Fibroblast of villous mesenchyme (primary cell): ENCODE measurements around the gene HS3ST3A1. TPM values are rescaled to one million over a fixed set of nuclear protein-coding genes. Genes with fewer than 3 reads are reported as not detected.

Experiments
- DNase-seq: peaks from one replicate; pipeline ENCODE4 v3.0.0-alpha.2; 2010; ENCODE audit warnings: low read depth
- H3K4me3 ChIP-seq: 2 replicates; pipeline ENCODE4 v1.5.1; 2011; ENCODE audit warnings: low read depth, mild to moderate bottlenecking, low read length
- total RNA-seq: library from RNA; depleted of rRNA; stranded (reverse); fragments of >200 nt; gene quantifications from 2 replicates; pipeline ENCODE4 v1.2.3, GENCODE V29; 2012
- TF ChIP-seq, protein P1 (sequence below): IDR thresholded peaks from 2 replicates; pipeline ENCODE4 v1.5.1; 2012; ENCODE audit warnings: low read depth, mild to moderate bottlenecking, low read length; ENCODE audit not compliant: insufficient read depth

HS3ST3A1 gene
- total RNA-seq, 1 donor: 13.8 TPM

DNA sequence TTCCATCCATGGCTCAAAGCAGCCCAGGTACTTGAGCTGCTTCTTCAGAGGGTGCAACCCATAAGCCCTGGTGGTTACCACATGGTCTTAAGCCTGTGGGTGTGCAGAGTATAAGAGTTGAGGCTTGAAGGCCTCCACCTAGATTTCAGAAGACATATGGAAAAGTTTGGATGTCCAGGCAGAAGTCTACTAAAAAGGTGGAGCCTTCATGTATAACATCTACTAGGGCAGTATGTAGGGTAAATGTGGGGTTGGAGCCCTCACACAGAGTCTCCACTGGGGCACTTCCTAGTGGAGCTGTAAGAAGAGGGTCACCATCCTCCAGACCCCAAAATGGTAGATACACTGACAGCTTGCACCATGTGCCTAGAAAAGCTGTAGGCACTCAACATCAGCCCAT, 120.9 kb downstream of the HS3ST3A1 start:
- DNase-seq: no peak
- TF ChIP-seq, protein P1, sequence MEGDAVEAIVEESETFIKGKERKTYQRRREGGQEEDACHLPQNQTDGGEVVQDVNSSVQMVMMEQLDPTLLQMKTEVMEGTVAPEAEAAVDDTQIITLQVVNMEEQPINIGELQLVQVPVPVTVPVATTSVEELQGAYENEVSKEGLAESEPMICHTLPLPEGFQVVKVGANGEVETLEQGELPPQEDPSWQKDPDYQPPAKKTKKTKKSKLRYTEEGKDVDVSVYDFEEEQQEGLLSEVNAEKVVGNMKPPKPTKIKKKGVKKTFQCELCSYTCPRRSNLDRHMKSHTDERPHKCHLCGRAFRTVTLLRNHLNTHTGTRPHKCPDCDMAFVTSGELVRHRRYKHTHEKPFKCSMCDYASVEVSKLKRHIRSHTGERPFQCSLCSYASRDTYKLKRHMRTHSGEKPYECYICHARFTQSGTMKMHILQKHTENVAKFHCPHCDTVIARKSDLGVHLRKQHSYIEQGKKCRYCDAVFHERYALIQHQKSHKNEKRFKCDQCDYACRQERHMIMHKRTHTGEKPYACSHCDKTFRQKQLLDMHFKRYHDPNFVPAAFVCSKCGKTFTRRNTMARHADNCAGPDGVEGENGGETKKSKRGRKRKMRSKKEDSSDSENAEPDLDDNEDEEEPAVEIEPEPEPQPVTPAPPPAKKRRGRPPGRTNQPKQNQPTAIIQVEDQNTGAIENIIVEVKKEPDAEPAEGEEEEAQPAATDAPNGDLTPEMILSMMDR: no peak
- H3K4me3 ChIP-seq: no peak overlapping the region

DNA sequence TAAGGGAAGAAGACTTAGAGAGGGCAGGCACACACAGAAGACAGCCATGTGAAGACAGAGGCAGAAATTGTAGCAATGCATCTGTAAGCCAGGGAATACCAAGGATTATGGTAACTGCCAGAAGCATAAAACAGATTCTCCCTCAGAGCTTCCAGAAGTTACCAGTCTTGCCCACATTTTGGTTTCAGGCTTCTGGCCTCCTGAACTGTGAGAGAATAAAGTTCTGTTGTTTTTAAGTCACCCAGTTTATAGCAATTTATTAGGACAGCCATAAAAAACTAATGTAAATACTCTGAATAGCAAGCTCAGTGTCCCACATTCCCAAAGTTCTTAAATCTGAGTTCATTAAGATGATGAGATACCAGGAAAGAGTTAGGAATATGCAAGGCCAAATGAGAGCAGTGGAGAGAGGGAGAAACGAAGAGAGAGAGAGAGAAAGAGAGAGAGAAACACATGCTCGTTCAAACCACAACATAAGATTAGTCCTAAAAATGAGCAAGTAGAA, 123.4 kb downstream of the HS3ST3A1 start:
- peak; percentile 93 for DNase-seq
- no peak overlapping the region for H3K4me3 ChIP-seq
- TF ChIP-seq, protein P1: no peak

DNA sequence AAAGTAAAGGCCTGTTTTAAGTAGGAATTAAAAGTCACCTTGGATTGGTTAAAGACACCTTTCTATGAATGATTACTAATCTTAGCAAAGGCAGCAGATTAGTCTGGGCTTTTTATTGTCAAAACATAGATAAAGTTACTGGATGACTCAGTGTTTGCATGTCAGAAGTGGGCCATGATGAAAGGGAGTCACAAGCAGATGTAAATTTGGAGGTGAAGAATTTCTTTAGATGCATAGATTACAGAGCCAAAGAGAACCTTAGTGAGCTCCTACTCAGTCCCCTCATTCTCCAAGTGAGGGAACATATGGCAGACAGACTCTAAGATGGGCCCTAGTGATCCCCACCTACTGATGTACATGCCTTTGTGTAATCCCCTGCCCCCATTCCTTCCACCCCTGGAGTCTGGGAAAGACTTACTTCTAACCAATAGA, 124.5 kb downstream of the HS3ST3A1 start:
- DNase-seq: peak; percentile 92
- TF ChIP-seq, protein P1: no peak

DNA sequence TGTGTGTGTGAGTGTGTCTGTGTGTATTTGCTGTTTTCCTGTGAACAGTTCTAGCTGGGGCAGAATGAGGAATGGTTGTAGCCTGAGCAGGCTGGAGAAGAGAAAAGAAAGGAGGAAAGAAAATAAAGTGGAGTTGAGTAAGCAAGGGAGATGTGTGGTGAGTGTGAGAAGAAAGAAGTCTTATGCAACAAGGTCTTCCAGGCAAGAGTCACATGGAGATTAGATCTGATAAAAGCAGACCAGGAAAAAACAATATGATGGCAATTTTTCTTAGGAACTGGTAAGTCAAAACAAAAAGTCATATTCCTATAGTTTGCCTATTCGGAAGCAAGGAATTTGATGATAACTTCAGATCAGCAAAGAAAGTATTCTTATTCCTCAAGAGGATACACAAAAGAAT, 125.0 kb downstream of the HS3ST3A1 start:
- TF ChIP-seq, protein P1: no peak
- H3K4me3 ChIP-seq: no peak overlapping the region
- DNase-seq: peak; percentile 87

More for the DNA sequence above, 124.5 kb downstream of the HS3ST3A1 start:
- no peak overlapping the region for H3K4me3 ChIP-seq

DNA sequence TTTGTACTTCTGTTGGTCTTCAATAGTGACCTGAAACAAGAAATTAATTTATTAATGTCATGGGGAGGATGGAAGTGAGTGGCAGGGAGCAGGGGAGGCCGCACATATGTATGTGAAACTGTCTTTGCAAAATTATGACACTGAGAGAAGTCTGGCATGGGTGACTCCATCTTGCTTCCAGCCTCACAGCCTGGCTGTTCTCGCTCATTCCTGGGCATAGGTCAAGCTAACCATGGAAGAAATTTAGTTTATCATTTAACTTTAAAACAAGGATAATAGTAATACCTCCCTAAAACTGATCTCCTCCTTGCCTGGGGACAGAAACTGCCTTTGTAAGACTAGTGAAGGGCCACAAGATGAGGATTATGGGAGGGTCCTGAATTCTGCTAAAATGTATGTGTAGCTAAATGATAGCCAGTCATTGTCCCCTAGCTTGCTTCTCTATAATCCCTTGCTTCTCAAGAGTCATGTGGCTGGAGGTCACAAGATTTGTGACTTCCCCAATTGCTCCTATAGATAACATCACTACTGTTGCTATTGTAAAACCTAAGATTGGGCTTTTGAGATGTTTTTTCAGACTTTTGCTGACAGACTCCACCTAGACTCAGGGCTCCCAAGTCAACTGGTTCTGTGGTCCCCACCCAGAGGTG, 126.0 kb downstream of the HS3ST3A1 start:
- TF ChIP-seq, protein P1: no peak
- H3K4me3 ChIP-seq: no peak overlapping the region
- no peak for DNase-seq

DNA sequence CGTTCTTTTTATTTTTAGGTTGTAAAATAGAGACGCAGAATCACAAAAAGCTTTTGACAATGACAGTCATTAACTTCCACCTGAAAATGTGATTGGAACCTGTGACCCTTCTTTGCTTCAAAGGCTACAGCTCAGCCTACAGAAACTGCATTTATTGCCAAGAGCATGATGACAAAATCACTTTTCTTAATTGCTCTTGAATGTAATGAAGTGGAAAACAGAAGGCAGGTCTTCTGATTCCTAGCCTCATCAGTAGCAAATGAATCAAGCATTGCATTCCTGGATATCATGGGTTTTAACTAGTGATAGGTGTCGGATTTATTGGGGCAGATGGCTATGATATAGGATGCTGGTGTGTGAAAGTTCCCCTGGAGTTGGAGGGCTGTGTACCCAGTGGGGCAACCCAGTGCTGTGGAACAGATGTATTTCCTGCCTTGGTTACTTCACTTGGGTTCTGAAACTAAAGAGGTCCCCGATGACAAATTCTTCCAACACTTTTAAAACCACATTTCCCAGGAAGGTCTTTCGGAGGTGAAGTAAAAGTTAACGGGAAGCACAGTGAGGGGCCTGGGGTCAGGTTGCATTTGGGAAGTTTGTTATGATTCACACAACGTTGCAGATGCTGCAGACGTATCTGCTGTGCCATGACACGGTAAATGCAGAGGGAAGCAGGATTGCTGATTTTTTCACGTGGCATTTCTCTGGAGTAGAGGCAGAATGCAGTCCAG, 127.5 kb downstream of the HS3ST3A1 start:
- DNase-seq: peak; percentile 38
- TF ChIP-seq, protein P1: no peak
- H3K4me3 ChIP-seq: no peak overlapping the region
